Naive B cell (primary cell): Measurements from ENCODE around the gene MASP1. TPM values are rescaled to one million over a fixed set of nuclear protein-coding genes. Genes with fewer than 3 reads are reported as not detected.
A peak's percentile ranks its signal among the peaks of the same experiment; 100 is the strongest.

Experiments used
- ATAC-seq, 2 donors: fragments of 150-1000 bp; cut with Tn5 transposase; 2 replicates each; pipeline ENCODE4 v1.10.0; 2021; ENCODE audit warnings: low read depth in 2 of 2, mild to moderate bottlenecking in 2 of 2, moderate library complexity in 2 of 2
- DNase-seq: peaks from one replicate; pipeline ENCODE4 v3.0.0; 2022
- H3K27ac Mint-ChIP-seq, 6 donors: one replicate each; pipeline ENCODE4 v1.8.0; 2020 to 2022; ENCODE audit warnings: mild to moderate bottlenecking in 6 of 6, mixed read lengths in 6 of 6, moderate library complexity in 5 of 6, inconsistent platforms in 2 of 6
- H3K27me3 Mint-ChIP-seq, 3 donors: one replicate each; pipeline ENCODE4 v1.8.0; 2021 to 2022; ENCODE audit warnings: mixed read lengths in 3 of 3, mild to moderate bottlenecking in 1 of 3
- H3K36me3 Mint-ChIP-seq, 2 donors: one replicate each; pipeline ENCODE4 v1.8.0; 2020 to 2022; ENCODE audit warnings: mixed read lengths in 2 of 2, inconsistent platforms in 1 of 2, mild to moderate bottlenecking in 1 of 2
- H3K4me1 Mint-ChIP-seq, 3 donors: one replicate each; pipeline ENCODE4 v1.8.0; 2020 to 2022; ENCODE audit warnings: mixed read lengths in 3 of 3, inconsistent platforms in 1 of 3, mild to moderate bottlenecking in 1 of 3, moderate library complexity in 1 of 3
- H3K4me3 Mint-ChIP-seq, 8 donors: one replicate each; pipeline ENCODE4 v1.8.0; 2020 to 2022; ENCODE audit warnings: mild to moderate bottlenecking in 8 of 8, mixed read lengths in 8 of 8, moderate library complexity in 8 of 8, inconsistent platforms in 2 of 8
- H3K9me3 Mint-ChIP-seq, 7 donors: one replicate each; pipeline ENCODE4 v1.8.0; 2020 to 2022; ENCODE audit warnings: mixed read lengths in 7 of 7, mild to moderate bottlenecking in 5 of 7, inconsistent platforms in 2 of 7, moderate library complexity in 1 of 7
- polyA plus RNA-seq, 6 donors: library from polyadenylated mRNA; unstranded; fragments of 300-500 nt; fragmentation: Illumina TruSeq; gene quantifications; one replicate each; pipeline ENCODE4 v1.2.3, GENCODE V29; 2021; ENCODE audit warnings: low read depth in 6 of 6

Gene MASP1
- polyA plus RNA-seq, 6 donors from 2014 or later = not detected

DNA sequence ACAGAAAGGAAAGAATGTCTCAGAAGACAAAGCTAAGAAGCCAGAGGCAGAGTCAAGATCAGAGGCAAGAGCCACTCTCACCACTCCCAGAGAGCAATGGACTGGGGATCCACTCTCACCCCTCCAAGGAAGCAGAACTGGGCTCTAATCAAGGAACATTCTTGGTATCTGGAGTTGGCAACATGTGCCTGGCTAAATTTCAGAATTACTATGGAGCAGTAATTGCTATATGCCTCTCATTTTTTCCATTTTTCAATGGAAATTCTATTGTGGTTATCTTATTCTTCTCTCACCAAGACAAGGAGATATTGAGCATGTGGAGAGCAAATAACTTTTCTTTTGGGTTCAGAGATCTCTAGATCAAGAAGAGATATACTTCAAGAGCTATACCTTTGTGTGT is 22.1 kb downstream of the MASP1 start:
- Mint-ChIP-seq H3K4me3 (no peak overlapping the region), H3K27me3 (peaks cover 39 to 55% (median 45%) of the 10 kb centered on the region in 3 donors), H3K36me3 (peaks cover 0 to 17% of the 10 kb centered on the region in 2 donors), H3K4me1 (no peaks in the 10 kb centered on the region), H3K9me3 (peaks cover 4 to 26% (median 15%) of the 10 kb centered on the region in 7 donors), H3K27ac (no peak overlapping the region)
- no peak for DNase-seq
- no peak for ATAC-seq

- ATAC-seq (no peak), DNase-seq (no peak)
- Mint-ChIP-seq H3K27ac (no peak overlapping the region), H3K27me3 (peaks cover 43 to 55% (median 45%) of the 10 kb centered on the region in 3 donors), H3K9me3 (peaks cover 4 to 26% (median 15%) of the 10 kb centered on the region in 7 donors), H3K36me3 (peaks cover 0 to 17% of the 10 kb centered on the region in 2 donors), H3K4me3 (no peak overlapping the region), H3K4me1 (no peaks in the 10 kb centered on the region)
Observed at GRCh38 chr3:187267306-187267705, 24.2 kb downstream of the MASP1 start.

GRCh38 chr3:187266691-187267090 is 24.8 kb downstream of the MASP1 start:
- Mint-ChIP-seq H3K9me3 (peaks cover 4 to 28% (median 16%) of the 10 kb centered on the region in 7 donors), H3K4me1 (no peaks in the 10 kb centered on the region)

GRCh38 chr3:187265461-187265955 is 26.0 kb downstream of the MASP1 start:
- no peak for ATAC-seq
- no peak overlapping the region for H3K4me3 Mint-ChIP-seq
- peaks cover 0 to 14% of the 10 kb centered on the region in 2 donors for H3K36me3 Mint-ChIP-seq

More at GRCh38 chr3:187266691-187267090, 24.8 kb downstream of the MASP1 start:
- peaks cover 41 to 55% (median 44%) of the 10 kb centered on the region in 3 donors for H3K27me3 Mint-ChIP-seq
- DNase-seq = no peak
- ATAC-seq = no peak
- peaks cover 0 to 17% of the 10 kb centered on the region in 2 donors for H3K36me3 Mint-ChIP-seq
- H3K27ac Mint-ChIP-seq = no peak overlapping the region
- no peak overlapping the region for H3K4me3 Mint-ChIP-seq

GRCh38 chr3:187264911-187265310 is 26.6 kb downstream of the MASP1 start:
- no peaks in the 10 kb centered on the region for H3K4me1 Mint-ChIP-seq
- H3K36me3 Mint-ChIP-seq = peaks cover 0 to 9% of the 10 kb centered on the region in 2 donors
- ATAC-seq (no peak), DNase-seq (no peak)
- H3K9me3 Mint-ChIP-seq = peaks cover 0 to 26% (median 11%) of the 10 kb centered on the region in 7 donors
- no peak overlapping the region for H3K27ac Mint-ChIP-seq
- no peak overlapping the region for H3K4me3 Mint-ChIP-seq
- H3K27me3 Mint-ChIP-seq = peaks cover 36 to 53% (median 42%) of the 10 kb centered on the region in 3 donors

More at GRCh38 chr3:187265461-187265955, 26.0 kb downstream of the MASP1 start:
- H3K9me3 Mint-ChIP-seq = peaks cover 4 to 32% (median 17%) of the 10 kb centered on the region in 7 donors
- peaks cover 40 to 53% (median 43%) of the 10 kb centered on the region in 3 donors for H3K27me3 Mint-ChIP-seq
- H3K27ac Mint-ChIP-seq = no peak overlapping the region
- H3K4me1 Mint-ChIP-seq = no peaks in the 10 kb centered on the region
- DNase-seq = no peak

- peaks cover 0 to 18% (median 5%) of the 10 kb centered on the region in 7 donors for H3K9me3 Mint-ChIP-seq
- no peak overlapping the region for H3K27ac Mint-ChIP-seq
- H3K36me3 Mint-ChIP-seq = peaks cover 0 to 9% of the 10 kb centered on the region in 2 donors
- H3K27me3 Mint-ChIP-seq = peaks cover 38 to 57% (median 39%) of the 10 kb centered on the region in 3 donors
- H3K4me1 Mint-ChIP-seq = no peaks in the 10 kb centered on the region
- no peak for ATAC-seq
- DNase-seq = no peak
- no peak overlapping the region for H3K4me3 Mint-ChIP-seq
Observed at GRCh38 chr3:187264021-187264420, 27.5 kb downstream of the MASP1 start.

GRCh38 chr3:187263270-187263669 is 28.3 kb downstream of the MASP1 start:
- Mint-ChIP-seq H3K9me3 (peaks cover 0 to 14% (median 2%) of the 10 kb centered on the region in 7 donors), H3K27ac (no peak overlapping the region), H3K27me3 (peaks cover 35 to 59% (median 37%) of the 10 kb centered on the region in 3 donors), H3K4me3 (no peak overlapping the region), H3K4me1 (no peaks in the 10 kb centered on the region), H3K36me3 (peaks cover 0 to 4% of the 10 kb centered on the region in 2 donors)
- DNase-seq = no peak
- ATAC-seq = no peak

DNA sequence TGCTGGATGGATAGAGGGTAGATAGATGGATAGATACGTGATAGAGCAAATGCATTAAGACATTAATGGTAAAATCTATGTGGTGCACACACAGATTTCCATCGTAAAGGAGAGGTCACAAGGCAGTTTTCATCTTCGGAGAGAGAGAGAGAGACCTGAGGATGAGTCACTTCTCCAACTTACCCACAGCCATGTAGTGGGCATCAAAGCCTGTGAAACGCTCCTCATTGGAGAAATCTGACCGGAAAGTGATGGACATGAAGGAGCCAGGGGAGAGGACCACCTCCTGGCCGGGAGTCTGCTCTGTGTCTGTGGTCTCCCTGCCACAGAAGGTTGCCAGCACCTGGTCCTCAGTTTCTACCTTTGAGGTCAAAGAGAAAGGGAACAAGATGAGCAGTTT is 29.2 kb downstream of the MASP1 start:
- Mint-ChIP-seq H3K4me1 (no peaks in the 10 kb centered on the region), H3K36me3 (no peaks in the 10 kb centered on the region), H3K4me3 (no peak overlapping the region), H3K9me3 (peaks cover 0 to 9% (median 0%) of the 10 kb centered on the region in 7 donors), H3K27me3 (peaks cover 26 to 52% (median 32%) of the 10 kb centered on the region in 3 donors), H3K27ac (no peak overlapping the region)
- ATAC-seq (no peak), DNase-seq (no peak)

- ATAC-seq (no peak), DNase-seq (no peak)
- peaks cover 25 to 48% (median 32%) of the 10 kb centered on the region in 3 donors for H3K27me3 Mint-ChIP-seq
- no peak overlapping the region for H3K4me3 Mint-ChIP-seq
- H3K4me1 Mint-ChIP-seq = no peaks in the 10 kb centered on the region
- no peaks in the 10 kb centered on the region for H3K36me3 Mint-ChIP-seq
- H3K27ac Mint-ChIP-seq = no peak overlapping the region
- H3K9me3 Mint-ChIP-seq = peaks cover 0 to 9% (median 0%) of the 10 kb centered on the region in 7 donors
Observed at GRCh38 chr3:187261541-187261969, 30.0 kb downstream of the MASP1 start.

DNA sequence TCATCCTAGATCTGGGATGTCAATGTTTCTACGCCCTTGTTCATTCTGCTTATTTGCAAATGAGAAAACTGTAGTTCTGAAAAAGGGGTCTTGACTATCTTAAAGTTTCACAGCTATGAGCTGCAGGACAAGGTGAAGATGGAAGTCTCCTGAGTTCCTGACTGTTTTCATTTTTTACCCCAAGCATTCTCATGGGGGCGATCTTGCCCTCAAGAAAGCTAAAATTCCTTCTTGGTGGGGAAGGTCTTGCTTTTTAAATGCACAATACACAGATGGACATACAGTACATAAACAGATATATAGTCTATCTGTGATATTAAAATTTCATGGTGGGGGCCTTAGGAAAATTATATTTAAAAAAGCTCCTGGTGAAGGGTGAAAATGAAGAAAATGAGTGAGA is 32.4 kb downstream of the MASP1 start:
- DNase-seq (no peak), ATAC-seq (no peak)
- Mint-ChIP-seq H3K27ac (no peak overlapping the region), H3K9me3 (peaks cover 0 to 9% (median 0%) of the 10 kb centered on the region in 7 donors), H3K27me3 (peaks cover 26 to 41% (median 33%) of the 10 kb centered on the region in 3 donors), H3K4me3 (no peak overlapping the region), H3K36me3 (no peaks in the 10 kb centered on the region), H3K4me1 (no peaks in the 10 kb centered on the region)

- no peak for ATAC-seq
- peaks cover 0 to 9% (median 0%) of the 10 kb centered on the region in 7 donors for H3K9me3 Mint-ChIP-seq
- no peaks in the 10 kb centered on the region for H3K4me1 Mint-ChIP-seq
- H3K4me3 Mint-ChIP-seq = no peak overlapping the region
- H3K36me3 Mint-ChIP-seq = no peaks in the 10 kb centered on the region
- H3K27me3 Mint-ChIP-seq = peaks cover 33 to 45% (median 36%) of the 10 kb centered on the region in 3 donors
- H3K27ac Mint-ChIP-seq = no peak overlapping the region
- no peak for DNase-seq
Observed at GRCh38 chr3:187257992-187258692, 33.4 kb downstream of the MASP1 start.

DNA sequence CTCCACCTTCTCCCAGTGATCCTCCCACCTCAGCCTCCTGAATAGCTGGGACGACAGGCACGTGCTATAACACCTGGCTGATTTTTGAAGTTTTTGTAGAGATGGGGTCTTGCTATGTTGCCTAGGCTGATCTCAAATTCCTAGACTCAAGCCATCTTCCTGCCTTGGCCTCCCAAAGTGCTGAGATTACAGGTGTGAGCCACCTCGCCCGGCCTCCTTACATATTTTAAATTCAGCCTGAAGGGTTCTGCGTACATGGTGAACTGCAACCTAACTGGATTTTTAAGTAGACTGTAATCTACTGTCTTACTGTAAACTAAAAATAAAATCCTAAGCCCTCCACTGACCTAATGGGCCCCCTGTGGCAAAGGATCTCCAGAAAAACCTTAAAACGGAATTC is 34.1 kb downstream of the MASP1 start:
- no peaks in the 10 kb centered on the region for H3K4me1 Mint-ChIP-seq
- H3K27ac Mint-ChIP-seq = no peak overlapping the region
- H3K27me3 Mint-ChIP-seq = peaks cover 36 to 42% (median 37%) of the 10 kb centered on the region in 3 donors
- no peak overlapping the region for H3K4me3 Mint-ChIP-seq
- no peaks in the 10 kb centered on the region for H3K36me3 Mint-ChIP-seq
- DNase-seq (no peak), ATAC-seq (no peak)
- peaks cover 0 to 9% (median 0%) of the 10 kb centered on the region in 7 donors for H3K9me3 Mint-ChIP-seq

DNA sequence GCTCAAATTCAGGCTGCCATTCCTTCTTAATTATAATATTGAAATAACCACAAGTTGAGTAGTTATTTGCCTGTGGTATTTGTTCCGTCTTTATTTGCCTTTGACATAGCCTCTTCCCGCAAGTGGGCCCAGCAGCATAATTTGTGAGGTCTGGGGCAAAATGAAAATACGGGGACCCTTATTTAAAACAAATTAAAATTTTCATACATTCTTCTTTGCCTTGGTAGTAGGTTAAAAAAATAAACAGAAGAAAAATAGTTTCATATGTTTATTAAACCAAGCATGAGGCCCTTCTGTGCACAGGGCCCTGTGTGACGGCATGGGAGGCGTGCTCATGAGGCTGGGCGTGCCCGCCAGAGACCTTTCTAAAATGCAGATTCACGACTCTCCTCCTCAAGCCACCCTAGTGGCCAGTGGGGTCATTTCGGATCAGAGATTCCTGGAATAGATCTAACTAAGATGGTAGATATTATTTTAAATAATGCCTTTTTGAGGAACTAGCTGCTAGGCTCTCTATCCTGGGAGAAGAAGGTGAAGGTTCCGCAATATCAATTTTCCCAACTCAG is 35.4 kb downstream of the MASP1 start:
- DNase-seq (no peak), ATAC-seq (no peak)
- Mint-ChIP-seq H3K36me3 (no peaks in the 10 kb centered on the region), H3K4me1 (no peaks in the 10 kb centered on the region), H3K4me3 (no peak overlapping the region), H3K9me3 (peaks cover 0 to under 1% (median 0%) of the 10 kb centered on the region in 7 donors), H3K27me3 (peaks cover 35 to 39% (median 39%) of the 10 kb centered on the region in 3 donors), H3K27ac (peak overlapping the region in 1 of 6 donors; percentile 25)
